Chondrocyte (in vitro differentiated cells): ENCODE data around the gene ANKS4B. TPM values are rescaled to one million over a fixed set of nuclear protein-coding genes. Genes with fewer than 3 reads are reported as not detected.
"Not testable (repeated sequence)": the region's sequence is repeated elsewhere in the genome, so short reads cannot be mapped to it uniquely, and the experiment has no call there.

ENCODE experiments used
- DNase-seq: peaks from one replicate; pipeline ENCODE4 v3.0.0; 2021; ENCODE audit warnings: mixed read lengths, low spot score
- H3K27ac Mint-ChIP-seq: one replicate; pipeline ENCODE4 v1.8.0; 2021; ENCODE audit warnings: mild to moderate bottlenecking, moderate library complexity, mixed read lengths; ENCODE audit not compliant: unreplicated experiment
- H3K27me3 Mint-ChIP-seq: 2 replicates; pipeline ENCODE4 v1.8.0; 2021; ENCODE audit warnings: low read depth, mixed read lengths
- H3K36me3 Mint-ChIP-seq: 2 replicates; pipeline ENCODE4 v1.8.0; 2021; ENCODE audit warnings: low read depth, mixed read lengths
- H3K4me1 Mint-ChIP-seq: 2 replicates; pipeline ENCODE4 v1.8.0; 2021; ENCODE audit warnings: low read depth, mild to moderate bottlenecking, mixed read lengths
- H3K4me3 Mint-ChIP-seq: one replicate; pipeline ENCODE4 v1.8.0; 2021; ENCODE audit warnings: mild to moderate bottlenecking, moderate library complexity, mixed read lengths; ENCODE audit not compliant: unreplicated experiment
- H3K9me3 Mint-ChIP-seq: 2 replicates; pipeline ENCODE4 v1.8.0; 2021; ENCODE audit warnings: low read depth, mixed read lengths
- total RNA-seq: library from RNA; stranded (reverse); gene quantifications from 3 replicates; pipeline ENCODE4 v1.2.1, GENCODE V29; 2021
- TF ChIP-seq, protein P1 (sequence below): fragments of 200-600 bp; sonication (generic); IDR thresholded peaks from 2 replicates; pipeline ENCODE4 v1.5.0; 2021; ENCODE audit warnings: antibody characterized with exemption, mild to moderate bottlenecking, moderate library complexity

Gene ANKS4B
- total RNA-seq, 1 donor from 2014 or later = not detected

DNA sequence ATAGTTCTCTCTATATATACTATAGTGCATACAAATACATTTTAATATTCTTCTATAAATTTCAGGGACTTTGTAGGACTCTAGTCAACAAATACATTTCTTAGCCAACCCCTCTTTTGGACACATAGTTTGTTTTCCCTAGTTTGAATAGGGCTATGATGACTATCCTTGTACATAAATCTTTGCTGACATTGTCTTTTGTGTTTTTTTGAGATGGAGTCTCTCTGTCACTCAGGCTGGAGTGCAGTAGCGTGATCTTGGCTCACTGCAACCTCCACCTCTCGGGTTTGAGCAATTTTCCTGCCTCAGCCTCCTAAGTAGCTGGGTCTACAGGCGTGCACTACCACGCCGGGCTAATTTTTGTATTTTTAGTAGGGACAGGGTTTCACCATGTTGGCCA, 3.3 kb downstream of the ANKS4B start:
- no peaks in the 10 kb centered on the region for H3K36me3 Mint-ChIP-seq
- no peak overlapping the region for H3K4me3 Mint-ChIP-seq
- H3K4me1 Mint-ChIP-seq = no peaks in the 10 kb centered on the region
- peaks cover 12% of the 10 kb centered on the region for H3K27me3 Mint-ChIP-seq
- H3K9me3 Mint-ChIP-seq = no peaks in the 10 kb centered on the region
- DNase-seq = no peak
- TF ChIP-seq, protein P1, sequence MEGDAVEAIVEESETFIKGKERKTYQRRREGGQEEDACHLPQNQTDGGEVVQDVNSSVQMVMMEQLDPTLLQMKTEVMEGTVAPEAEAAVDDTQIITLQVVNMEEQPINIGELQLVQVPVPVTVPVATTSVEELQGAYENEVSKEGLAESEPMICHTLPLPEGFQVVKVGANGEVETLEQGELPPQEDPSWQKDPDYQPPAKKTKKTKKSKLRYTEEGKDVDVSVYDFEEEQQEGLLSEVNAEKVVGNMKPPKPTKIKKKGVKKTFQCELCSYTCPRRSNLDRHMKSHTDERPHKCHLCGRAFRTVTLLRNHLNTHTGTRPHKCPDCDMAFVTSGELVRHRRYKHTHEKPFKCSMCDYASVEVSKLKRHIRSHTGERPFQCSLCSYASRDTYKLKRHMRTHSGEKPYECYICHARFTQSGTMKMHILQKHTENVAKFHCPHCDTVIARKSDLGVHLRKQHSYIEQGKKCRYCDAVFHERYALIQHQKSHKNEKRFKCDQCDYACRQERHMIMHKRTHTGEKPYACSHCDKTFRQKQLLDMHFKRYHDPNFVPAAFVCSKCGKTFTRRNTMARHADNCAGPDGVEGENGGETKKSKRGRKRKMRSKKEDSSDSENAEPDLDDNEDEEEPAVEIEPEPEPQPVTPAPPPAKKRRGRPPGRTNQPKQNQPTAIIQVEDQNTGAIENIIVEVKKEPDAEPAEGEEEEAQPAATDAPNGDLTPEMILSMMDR = no peak
- H3K27ac Mint-ChIP-seq = no peak overlapping the region

DNA sequence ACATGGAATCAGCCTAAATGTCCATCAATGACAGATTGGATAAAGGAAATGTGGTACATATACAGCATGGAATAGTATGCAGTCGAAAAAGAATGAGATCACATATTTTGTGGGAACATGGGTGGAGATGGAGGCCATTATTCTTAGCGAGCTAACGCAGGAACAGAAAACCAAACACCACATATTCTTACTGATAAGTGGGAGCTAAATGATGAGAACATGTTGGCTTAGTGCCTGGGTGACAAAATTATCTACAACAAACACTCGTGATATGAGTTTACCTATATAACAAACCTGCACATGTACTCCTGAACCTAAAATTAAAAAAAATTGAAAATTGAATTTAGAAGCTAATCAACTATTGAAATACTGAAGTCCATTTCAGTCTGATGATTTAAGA, 6.1 kb downstream of the ANKS4B start:
- Mint-ChIP-seq H3K27me3 (peaks cover 12% of the 10 kb centered on the region), H3K9me3 (no peaks in the 10 kb centered on the region), H3K4me3 (no peak overlapping the region), H3K27ac (no peak overlapping the region), H3K4me1 (no peaks in the 10 kb centered on the region), H3K36me3 (no peaks in the 10 kb centered on the region)
- TF ChIP-seq, protein P1 = no peak
- no peak for DNase-seq

DNA sequence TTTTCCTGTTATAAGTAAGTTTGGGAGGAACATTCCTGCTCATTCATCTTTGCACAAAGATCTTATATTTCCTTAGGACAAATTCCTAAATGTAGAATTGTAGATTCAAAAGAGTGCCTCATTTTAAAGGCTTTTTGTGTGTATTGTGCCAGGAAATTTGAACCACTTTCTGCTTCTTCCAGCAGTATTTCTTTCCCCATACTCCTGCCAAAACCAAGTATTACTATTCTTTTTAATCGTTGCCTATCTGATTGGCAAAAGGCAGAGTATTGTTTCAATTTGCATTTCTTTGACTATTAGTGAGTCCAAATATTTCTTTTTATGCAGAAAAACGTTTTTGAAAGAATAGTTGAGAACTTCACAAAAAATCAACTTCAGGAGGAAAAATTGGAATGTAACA, 9.3 kb downstream of the ANKS4B start:
- Mint-ChIP-seq H3K4me1 (no peaks in the 10 kb centered on the region), H3K9me3 (no peaks in the 10 kb centered on the region), H3K27ac (no peak overlapping the region), H3K4me3 (no peak overlapping the region), H3K27me3 (peaks cover 15% of the 10 kb centered on the region), H3K36me3 (no peaks in the 10 kb centered on the region)
- TF ChIP-seq, protein P1 = no peak
- no peak for DNase-seq

DNA sequence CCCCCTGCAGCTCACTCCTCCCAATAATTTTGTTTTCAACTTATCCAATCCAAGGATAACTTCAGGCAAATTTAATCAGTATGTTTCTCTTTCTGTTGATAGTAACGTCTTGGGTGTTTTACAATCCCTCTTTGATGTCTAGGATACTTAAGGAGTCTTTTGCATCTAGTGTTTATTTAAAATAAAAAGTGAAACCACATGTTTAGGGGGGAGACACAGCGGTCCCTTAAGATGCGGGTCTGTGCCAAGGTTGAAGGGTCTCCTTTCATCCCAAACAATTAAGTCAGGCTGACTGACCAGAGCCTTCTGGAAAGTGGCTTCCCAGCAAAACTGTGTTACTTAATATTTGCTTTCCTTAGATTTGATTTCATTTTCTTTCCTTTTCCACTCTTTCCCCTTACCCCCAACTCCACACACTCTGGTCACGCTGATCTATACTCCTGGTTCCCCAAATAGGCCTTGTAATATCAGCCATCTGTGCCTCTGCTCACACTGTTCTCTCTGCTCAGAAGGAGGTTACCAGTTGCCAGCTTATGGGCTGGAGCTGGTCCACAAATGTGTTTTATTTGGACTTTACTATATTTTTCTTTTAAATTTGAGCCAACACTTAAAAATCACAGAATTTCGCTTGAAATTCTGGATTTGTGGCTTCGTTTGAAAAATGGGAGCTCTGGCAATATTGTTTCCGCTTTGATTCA, 11.2 kb downstream of the ANKS4B start:
- Mint-ChIP-seq H3K4me3 (no peak overlapping the region), H3K36me3 (no peaks in the 10 kb centered on the region), H3K9me3 (no peaks in the 10 kb centered on the region), H3K27me3 (peaks cover 18% of the 10 kb centered on the region), H3K4me1 (no peaks in the 10 kb centered on the region), H3K27ac (no peak overlapping the region)
- TF ChIP-seq, protein P1 = no peak
- DNase-seq = no peak

DNA sequence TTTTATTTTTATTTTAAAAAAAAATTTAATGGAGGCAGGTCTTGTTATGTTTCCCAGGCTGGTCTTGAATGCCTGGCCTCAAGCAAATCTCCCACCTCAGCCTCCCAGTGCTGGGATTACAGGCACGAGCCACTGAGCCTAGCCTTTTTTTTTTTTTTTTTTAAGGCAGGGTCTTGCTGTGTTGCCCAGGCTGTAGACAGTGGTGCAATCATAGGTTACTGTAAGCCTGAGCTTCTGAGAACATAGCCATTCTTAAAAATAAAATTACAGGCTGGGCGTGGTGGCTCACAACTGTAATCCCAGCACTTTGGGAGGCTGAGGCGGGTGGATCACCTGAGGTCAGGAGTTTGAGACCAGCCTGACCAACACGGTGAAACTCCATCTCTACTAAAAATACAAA, 14.7 kb downstream of the ANKS4B start:
- H3K4me1 Mint-ChIP-seq, DNase-seq, H3K27ac Mint-ChIP-seq, H3K36me3 Mint-ChIP-seq, H3K9me3 Mint-ChIP-seq, H3K4me3 Mint-ChIP-seq: not testable (repeated sequence)
- H3K27me3 Mint-ChIP-seq = peaks cover 30% of the 10 kb centered on the region
